ENCODE results near the gene FSCN2. TPM values are rescaled to one million over a fixed set of nuclear protein-coding genes. Genes with fewer than 3 reads are reported as not detected.
A peak's percentile ranks its signal among the peaks of the same experiment; 100 is the strongest.

Gene FSCN2
- total and polyA plus RNA-seq, 2 experiments from 2014 or later, result 0.13 to 1.6 TPM

GRCh38 chr17:81537343-81537855 is 9.2 kb downstream of the FSCN2 start:
- peak overlapping the region; percentile 46; the same call in 2 of the 3 replicates for H3K4me3 Mint-ChIP-seq
- Histone ChIP-seq H3K4me1 (ENCODE audit: insufficient read depth) (no peaks in the 10 kb centered on the region), H4K20me1 (replicated peaks; ENCODE audit: insufficient read depth) (no peaks in the 10 kb centered on the region), H3F3A (replicated peaks; ENCODE audit: low read depth) (no peaks in the 10 kb centered on the region), H3K9me2 (ENCODE audit: insufficient read depth) (no peaks in the 10 kb centered on the region), H3K4me3 (peak overlapping the region; percentile 47; the same call in 1 of the 2 replicates), H3K4me2 (peak overlapping the region; percentile 76), H2AFZ (no peak overlapping the region), H3K79me2 (replicated peaks; ENCODE audit: insufficient read depth) (no peaks in the 10 kb centered on the region), H3K27me3 (ENCODE audit: insufficient read depth) (peaks cover 22% of the 10 kb centered on the region), H3K36me3 (ENCODE audit: insufficient read depth) (no peaks in the 10 kb centered on the region), H3K27ac (ENCODE audit: low read depth) (no peak overlapping the region)
- peaks cover 25% of the 10 kb centered on the region for H3K27me3 Mint-ChIP-seq (ENCODE audit: insufficient read depth, low read depth, poor library complexity)
- peaks cover 7% of the 10 kb centered on the region for H3K4me1 Mint-ChIP-seq
- ATAC-seq (peak; percentile 82), DNase-seq (ENCODE audit: low spot score) (peak; percentile 86)
- peaks cover 4% of the 10 kb centered on the region; the same call in 1 of the 3 replicates for H3K36me3 Mint-ChIP-seq (ENCODE audit: low read depth)
- H3K9me3 Mint-ChIP-seq, result no peaks in the 10 kb centered on the region; the same call in 2 of the 3 replicates
- no peak overlapping the region for H3K27ac Mint-ChIP-seq
- TF ChIP-seq POLR2AphosphoS5 (IDR thresholded peaks at IDR 0.05; ENCODE audit: low read depth) (peak; percentile 49), CTCF (conservative IDR thresholded peaks at IDR 0.05; ENCODE audit: low read depth in 2 of 2) (peak; percentile 71 to 94), ZNF114 (CRISPR knock-in tag; IDR thresholded peaks at IDR 0.05) (no peak), EZH2 (IDR thresholded peaks at IDR 0.05; ENCODE audit: low read depth, unreplicated experiment) (no peak), JUNB (IDR thresholded peaks at IDR 0.05; ENCODE audit: unreplicated experiment) (no peak)

- Histone ChIP-seq H3K27ac (ENCODE audit: low read depth) (no peak overlapping the region), H3K36me3 (ENCODE audit: insufficient read depth) (no peaks in the 10 kb centered on the region), H3K4me2 (peak overlapping the region; percentile 76; the same call in 1 of the 2 replicates), H2AFZ (no peak overlapping the region), H3K9me2 (ENCODE audit: insufficient read depth) (no peaks in the 10 kb centered on the region), H3K4me3 (no peak overlapping the region), H3K79me2 (replicated peaks; ENCODE audit: insufficient read depth) (no peaks in the 10 kb centered on the region), H3K27me3 (ENCODE audit: insufficient read depth) (peaks cover 19% of the 10 kb centered on the region), H4K20me1 (replicated peaks; ENCODE audit: insufficient read depth) (no peaks in the 10 kb centered on the region), H3K4me1 (ENCODE audit: insufficient read depth) (no peaks in the 10 kb centered on the region), H3F3A (replicated peaks; ENCODE audit: low read depth) (no peaks in the 10 kb centered on the region)
- Mint-ChIP-seq H3K36me3 (ENCODE audit: low read depth) (peaks cover 5% of the 10 kb centered on the region; the same call in 1 of the 3 replicates), H3K4me1 (peaks cover 7% of the 10 kb centered on the region), H3K27me3 (ENCODE audit: insufficient read depth, low read depth, poor library complexity) (peaks cover 27% of the 10 kb centered on the region), H3K27ac (no peak overlapping the region), H3K9me3 (no peaks in the 10 kb centered on the region; the same call in 2 of the 3 replicates), H3K4me3 (no peak overlapping the region; the same call in 2 of the 3 replicates)
- ATAC-seq (peak; percentile 1; the same call in 2 of the 3 replicates), DNase-seq (ENCODE audit: low spot score) (no peak)
- no peak for TF ChIP-seq CTCF (conservative IDR thresholded peaks at IDR 0.05; ENCODE audit: low read depth in 2 of 2)
- no peak for TF ChIP-seq EZH2phosphoT487 (IDR thresholded peaks at IDR 0.05; ENCODE audit: unreplicated experiment)
- TF ChIP-seq ZNF462 (CRISPR knock-in tag; IDR thresholded peaks at IDR 0.05), result no peak
- no peak for TF ChIP-seq ZNF114 (CRISPR knock-in tag; IDR thresholded peaks at IDR 0.05)
- no peak for TF ChIP-seq JUNB (IDR thresholded peaks at IDR 0.05; ENCODE audit: unreplicated experiment)
- no peak for TF ChIP-seq EZH2 (IDR thresholded peaks at IDR 0.05; ENCODE audit: low read depth, unreplicated experiment)
- TF ChIP-seq NANOG (IDR thresholded peaks at IDR 0.05; ENCODE audit: borderline replicate concordance), result no peak
These were observed 9.8 kb downstream of the FSCN2 start for GRCh38 chr17:81537856-81538555.
